Measurements from ENCODE around the gene FAM107A.
A peak's percentile ranks its signal among the peaks of the same experiment; 100 is the strongest.

The FAM107A gene

GRCh38 chr3:58591517-58592510 lies 14.6 kb upstream of the FAM107A start:
- DNase-seq: no peak

GRCh38 chr3:58588030-58588614 lies 10.9 kb upstream of the FAM107A start:
- no peak for DNase-seq

DNA sequence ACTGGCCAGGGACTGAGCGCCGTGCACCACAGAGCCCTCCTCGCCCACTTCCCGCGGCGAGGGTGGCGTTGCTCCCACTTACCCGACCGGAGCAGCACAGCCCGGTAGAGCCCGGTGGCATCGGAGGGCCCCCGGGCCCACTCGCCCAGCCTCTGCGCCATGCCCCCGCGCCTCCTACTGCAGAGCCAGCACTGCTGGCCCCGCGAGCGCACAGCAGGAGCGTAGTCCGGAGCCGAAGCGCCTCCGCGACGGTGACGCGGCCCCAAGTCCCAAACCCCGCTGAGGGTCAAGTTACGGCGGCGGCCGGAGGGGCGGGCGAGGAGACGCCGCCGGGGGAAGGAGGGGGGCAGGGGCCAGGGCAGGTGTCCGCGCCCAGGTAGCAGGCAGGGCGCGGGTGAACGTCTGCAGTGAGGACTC lies 9.6 kb upstream of the FAM107A start:
- DNase-seq: no peak

GRCh38 chr3:58585994-58586393 lies 8.8 kb upstream of the FAM107A start:
- DNase-seq: no peak

GRCh38 chr3:58585005-58585786 lies 8.0 kb upstream of the FAM107A start:
- DNase-seq: peak; percentile 18

DNA sequence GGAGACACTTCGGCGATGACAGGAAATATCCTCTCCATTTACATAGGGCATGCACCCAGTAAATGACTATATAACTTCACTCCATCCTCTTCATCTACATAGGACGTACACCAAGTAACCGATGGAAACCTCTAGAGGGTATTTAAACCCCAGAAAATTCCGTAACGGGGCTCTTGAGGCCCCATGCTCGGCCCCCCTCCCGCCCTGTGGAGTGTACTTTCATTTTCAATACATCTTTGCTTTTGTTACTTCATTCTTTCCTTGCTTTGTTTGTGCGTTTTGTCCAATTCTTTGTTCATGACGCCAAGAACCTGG lies 7.5 kb upstream of the FAM107A start:
- no peak for DNase-seq

DNA sequence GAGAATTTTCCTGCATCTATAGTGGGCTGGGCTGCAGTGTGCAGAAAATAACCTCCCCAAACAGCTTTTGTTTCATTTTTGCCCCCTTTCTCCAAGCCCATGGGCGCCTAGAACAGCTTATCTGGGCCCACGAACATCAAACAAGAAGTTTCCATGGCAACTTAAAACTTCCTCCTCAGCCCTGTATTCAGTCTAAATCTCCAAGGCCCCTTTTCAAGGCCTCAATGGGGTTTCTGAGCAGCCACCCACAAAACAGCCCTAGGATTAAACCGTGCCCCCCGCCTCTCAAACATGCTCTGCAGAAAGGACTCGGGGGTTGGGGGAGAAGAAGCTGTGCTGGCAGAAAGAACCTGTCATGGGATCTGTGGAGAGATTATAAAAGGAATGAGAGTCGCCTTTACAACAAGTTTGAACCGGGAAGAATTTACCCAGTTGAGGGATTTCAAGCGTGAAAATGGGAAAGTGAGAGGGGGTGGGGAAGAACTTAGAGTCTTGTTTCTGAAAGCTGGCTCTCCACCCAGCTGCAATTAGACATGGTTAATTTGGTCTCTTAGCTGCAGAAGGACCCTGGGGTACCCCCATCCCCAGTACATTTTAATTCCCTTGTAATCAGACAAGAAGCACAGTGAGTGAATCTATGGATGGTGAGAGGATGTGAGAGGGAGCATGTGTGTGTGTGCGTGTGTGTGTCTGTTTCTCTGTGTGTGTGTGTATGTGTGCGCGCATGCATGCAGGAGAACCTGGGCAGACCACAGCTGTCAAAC lies 4.3 kb upstream of the FAM107A start:
- DNase-seq: no peak

GRCh38 chr3:58580826-58581327 lies 3.7 kb upstream of the FAM107A start:
- no peak for DNase-seq

GRCh38 chr3:58578873-58579272 lies 1.7 kb upstream of the FAM107A start:
- no peak for DNase-seq

DNA sequence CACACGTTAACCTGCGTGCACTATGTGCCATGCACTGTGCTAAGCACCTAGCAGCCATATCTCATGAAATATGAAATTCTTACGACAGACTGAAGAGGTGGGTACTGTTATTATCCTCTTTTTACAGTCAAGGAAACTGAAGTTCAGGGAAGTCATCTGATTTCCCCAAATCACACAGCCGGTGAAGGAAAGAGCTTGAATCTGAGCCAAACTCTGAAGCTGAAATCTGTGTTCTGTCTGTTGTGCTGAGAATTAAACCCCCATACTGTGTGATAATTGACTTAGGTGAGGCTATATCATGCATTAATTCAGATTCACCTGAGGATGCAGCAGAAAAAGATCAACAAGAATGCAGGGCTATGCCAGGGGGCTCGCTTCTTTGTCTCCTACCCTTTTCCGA lies 475 bp downstream of the FAM107A start:
- DNase-seq: no peak

DNA sequence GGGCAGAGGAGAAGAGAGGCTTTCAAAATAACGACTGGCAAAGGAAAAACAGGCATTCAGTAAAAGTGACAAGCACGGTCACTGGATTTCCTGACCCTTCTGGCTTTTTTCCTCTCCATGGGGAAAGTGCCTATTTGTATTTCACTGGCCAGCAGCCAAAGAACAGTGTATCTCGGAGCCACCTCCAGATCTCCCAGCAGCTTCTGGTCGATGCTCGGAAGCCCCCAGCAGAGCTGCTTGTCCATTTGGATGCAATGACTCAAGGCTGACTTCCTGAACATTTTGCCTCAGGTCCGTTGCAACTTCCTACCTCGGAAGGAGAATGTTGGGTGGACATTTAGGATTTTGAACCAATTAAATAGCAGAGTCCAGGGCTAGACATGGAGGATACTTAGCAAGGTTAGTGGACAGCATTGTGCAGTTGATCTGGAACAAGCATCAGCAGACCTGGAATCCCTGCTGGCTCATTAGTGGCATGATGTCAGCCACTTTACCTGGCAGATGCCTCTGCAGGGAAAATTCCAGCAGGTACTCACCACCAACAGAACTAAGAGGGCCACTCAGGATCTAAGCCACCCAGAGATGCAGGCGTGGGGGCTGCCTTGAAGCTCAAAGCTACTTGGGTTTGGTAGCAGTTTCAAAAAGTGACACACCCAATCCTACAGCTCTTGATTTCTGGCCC lies 1.1 kb downstream of the FAM107A start:
- no peak for DNase-seq

DNA sequence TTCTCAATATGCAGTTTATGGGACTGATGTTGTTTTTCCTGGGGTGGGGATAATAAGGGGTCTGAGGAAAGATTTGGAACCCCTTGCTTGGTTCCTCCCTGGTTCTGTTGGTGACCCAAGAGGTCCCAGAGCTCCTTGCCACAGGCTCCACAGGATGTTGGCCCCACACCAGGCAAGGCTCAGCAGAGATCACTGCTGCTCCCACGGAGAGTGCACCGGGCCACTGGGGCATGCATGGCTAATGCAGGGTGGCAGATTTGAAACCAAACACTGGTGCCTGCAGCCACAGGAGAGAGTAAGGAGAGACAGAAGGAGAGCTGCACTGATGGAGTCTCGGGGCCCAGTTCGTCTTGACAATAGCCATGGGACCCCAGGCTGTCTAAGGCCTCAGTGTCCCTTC lies 2.5 kb downstream of the FAM107A start:
- no peak for DNase-seq

DNA sequence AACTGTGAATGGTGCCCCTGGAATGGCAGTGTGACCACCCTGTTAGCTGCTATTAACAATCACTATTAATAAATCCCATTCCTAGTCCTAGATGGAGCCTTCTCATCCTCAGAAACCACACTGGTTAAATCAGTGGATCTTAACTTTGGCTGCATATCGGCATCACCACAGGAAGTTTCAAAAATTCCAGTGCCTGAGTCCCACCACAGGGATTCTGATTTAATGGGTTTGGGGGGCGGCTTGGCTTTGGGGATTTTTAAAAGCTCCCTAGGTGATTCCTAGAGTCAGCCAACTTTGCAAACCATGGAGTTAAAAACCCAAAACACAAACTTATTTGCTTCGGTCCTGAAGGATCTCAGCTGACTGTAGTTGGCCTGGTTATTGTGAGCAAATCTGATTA lies 3.1 kb downstream of the FAM107A start:
- no peak for DNase-seq

DNA sequence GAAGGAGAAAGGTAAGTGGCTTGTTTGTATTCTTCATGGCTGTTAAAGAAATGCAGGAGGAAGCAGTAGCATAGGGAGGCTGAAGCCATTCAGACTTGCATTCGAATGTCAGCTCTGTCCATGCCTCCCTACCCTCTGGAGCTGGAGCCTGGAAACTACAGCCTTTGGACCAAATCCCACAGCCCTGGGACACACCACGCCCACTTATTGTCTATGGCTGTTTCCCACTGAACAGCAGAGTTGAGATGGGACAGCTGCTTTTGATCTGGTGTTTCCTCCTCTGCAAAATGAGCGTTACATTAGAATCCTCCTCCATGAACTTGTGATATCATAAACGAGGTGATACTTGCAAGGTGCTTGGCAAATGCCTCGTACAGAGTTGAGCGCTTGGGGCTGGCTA lies 3.6 kb downstream of the FAM107A start:
- no peak for DNase-seq

DNA sequence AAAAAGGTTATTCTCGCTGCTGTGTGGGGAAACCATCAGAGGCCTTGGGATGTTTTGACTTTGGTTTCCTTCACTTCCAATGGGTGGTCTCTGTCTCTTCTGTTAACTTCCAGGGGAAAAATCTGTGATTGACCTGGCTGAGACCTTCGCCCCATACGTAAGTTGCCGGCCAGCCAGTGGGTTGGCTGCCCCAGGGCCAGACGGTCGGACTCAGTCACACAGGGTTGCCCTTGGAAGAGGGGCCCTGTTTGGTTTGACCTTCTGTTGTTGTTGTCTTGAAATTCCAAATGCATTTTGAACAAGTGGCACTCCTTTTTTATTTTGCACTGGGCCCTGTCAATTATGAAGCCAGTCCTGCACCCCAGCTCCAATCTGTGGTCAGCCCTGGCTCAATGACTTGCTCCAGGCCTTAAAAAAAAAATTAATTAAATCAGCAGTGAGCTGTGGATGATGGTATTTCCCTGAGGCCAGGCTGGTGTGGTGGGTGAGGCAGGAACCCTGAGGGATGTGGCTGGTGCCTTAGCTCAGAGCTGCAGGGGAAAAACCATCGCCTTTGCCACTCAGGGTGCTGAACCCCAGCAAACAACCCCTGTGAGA lies 4.5 kb downstream of the FAM107A start:
- no peak for DNase-seq

- no peak for DNase-seq
Measured at GRCh38 chr3:58572013-58572633, 5.1 kb downstream of the FAM107A start.

DNA sequence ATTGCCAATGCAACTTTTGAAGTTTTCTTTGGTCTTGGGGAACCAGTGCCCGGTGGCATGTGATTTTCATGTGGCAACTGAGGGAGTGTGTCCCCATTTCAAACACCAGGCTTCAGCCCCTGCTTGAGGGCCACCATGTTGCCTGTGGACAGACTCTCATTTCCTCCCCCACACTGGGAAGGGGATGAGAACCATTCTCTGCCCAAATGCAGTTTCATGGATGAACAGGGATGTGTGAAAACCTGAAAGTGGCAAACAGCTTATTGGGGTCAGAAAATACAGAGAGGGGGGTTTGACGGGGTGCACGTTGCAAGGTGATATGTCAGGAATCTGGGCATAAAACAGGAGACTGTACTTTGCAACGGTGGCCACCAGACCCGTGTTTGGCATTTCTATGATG lies 6.3 kb downstream of the FAM107A start:
- DNase-seq: no peak

- DNase-seq: no peak
Measured at GRCh38 chr3:58569287-58570001, 7.7 kb downstream of the FAM107A start.

DNA sequence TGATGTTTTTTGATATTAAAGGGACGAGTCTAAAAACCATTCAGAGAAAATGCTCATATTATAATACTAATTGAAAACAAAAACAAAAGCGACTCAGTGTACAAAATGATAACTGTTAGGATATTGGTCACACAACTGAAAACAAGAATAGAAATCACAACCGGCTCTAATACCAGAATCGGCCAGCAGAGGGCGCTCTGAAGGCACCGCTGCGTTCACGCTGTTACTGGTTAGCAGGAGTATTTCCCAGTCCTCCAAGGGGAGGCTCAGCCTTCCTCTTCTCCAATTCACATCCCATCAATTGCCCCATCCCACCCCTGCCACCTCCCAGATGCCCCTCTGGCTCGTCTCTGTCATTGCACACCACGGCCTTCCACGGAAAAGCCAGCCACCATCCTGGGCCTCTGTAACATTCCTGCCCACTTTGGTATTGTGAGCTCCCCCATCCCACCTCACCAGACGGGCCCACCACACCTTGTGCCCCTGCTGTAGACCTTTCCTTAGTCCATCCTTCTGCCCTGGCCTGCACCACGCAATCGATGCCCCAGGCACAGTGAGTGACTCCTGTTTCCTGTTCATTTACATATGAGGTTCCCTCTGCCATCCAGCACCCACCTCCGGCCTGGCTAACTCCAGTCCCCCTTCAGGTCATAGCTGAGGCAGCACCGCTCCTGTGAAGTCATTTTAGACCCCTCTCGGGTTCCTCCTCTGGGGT lies 8.5 kb downstream of the FAM107A start:
- DNase-seq: peak; percentile 60

DNA sequence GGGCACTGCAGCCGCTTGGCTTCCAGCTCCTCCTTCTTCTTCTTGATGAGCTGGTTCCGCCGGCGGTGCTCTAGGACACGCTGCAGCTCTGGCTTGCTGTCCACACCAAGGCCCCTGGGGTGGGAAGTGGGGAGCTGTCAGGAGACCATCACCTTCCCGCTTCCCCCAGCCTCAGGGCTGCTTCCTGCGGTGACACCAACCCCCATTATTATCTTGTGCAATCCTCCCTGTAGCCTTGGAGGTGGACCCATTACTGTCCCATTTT lies 10.0 kb downstream of the FAM107A start:
- DNase-seq: no peak
